HG03045 (cell line): ENCODE data around the gene RMI1.

Experiments
- ATAC-seq: cut with Tn5 transposase; IDR thresholded peaks from one replicate; pipeline ENCODE4 v1.9.1; 2021; ENCODE audit warnings: mild to moderate bottlenecking, moderate library complexity; ENCODE audit not compliant: unreplicated experiment

The RMI1 gene

GRCh38 chr9:83967073-83967472 is 13.5 kb upstream of the RMI1 start:
- ATAC-seq = no peak

DNA sequence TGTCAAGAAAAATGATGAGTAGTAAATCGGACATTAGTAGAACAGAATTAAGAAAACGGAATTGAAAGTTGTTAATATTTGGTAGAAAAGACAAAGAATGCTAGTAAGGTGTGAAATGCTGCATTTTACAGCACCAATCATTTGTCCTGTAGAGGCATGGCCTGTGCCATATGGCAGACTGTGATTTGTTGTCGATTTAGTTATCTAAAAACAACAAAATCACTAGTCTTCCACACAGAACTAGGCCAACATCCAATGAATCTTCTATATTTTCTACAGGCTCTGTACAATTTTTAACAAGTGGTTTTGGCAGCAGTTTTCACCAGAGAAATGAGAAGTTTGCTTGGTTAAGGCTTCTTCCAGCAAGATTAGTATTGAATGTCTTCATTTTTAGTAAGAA is 11.0 kb upstream of the RMI1 start:
- ATAC-seq = no peak

DNA sequence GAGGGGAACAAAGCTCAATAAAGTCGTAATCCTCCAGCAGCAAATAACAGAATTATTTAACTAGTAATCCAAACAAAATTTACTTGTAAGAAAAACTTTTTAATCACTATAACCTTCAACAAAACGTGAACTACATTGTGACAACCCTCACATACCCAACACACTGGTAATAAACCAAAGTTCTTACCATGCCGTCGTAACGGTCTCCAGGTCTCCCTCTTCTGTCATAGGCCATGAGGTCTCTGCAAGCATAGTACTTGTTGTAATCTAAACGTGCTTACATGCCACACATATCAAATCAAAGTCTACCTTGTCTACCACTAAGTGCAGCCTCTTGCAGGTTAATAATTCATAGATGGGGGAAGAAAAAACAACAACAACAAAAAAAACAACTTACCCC is 9.1 kb upstream of the RMI1 start:
- ATAC-seq = no peak

DNA sequence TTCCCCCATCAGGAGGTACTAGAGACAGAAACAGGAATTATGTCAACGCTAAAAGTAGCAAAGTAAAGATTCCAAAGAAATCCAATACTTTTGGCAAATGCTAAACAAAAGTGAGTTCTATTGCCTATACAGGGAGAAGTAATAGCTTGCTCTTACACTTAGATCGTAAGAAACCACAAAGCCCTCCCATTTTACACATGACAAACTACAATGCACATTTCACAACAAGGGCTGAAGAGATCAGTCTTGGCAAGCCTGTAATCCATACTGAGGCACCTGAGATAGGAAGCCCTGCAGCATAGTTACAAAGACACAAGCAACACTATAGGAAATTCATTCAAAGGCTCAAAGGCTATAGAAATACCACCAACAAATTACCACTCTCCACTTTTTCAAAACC is 8.3 kb upstream of the RMI1 start:
- no peak for ATAC-seq

DNA sequence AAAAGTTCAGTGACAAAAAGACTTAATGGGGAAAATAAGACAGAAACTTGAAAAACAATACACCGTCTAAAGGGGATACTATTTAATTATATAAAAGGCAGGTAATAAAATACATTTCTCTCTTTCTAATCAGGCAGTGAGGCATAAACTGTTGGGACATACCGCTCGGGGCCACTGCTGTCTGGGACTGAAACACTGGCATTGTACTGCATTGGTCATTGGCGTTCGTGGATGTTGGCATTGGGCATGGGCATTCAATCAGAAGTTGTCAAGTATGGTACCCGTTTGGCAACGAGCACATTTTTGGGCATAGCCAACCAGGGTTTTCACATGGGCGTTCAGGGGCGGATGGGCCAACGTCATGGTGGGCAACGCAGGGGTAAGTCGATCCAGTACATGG is 5.3 kb upstream of the RMI1 start:
- no peak for ATAC-seq

- ATAC-seq = no peak
Observed at GRCh38 chr9:83976372-83976771, 4.2 kb upstream of the RMI1 start.

DNA sequence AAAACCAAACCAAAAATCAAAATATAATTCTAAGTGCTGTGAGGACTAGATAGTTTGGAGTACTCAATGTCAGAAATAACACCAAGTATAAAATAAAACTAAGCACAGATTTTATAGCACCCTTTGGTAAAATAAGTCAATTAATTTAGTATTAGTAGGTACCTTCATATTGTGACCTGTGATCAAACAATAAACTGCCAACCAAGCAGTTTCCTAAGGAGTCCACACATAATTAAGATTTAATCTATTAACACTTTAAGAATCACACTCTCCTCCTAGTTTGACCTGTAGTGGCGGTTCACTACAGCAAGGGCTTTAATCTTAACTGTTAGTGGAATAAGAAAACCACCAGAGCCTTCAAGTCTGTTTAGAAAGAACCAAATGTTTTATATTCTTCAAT is 3.4 kb upstream of the RMI1 start:
- no peak for ATAC-seq

- peak; percentile 25 for ATAC-seq
Observed at GRCh38 chr9:83978992-83979811, 1.4 kb upstream of the RMI1 start.

DNA sequence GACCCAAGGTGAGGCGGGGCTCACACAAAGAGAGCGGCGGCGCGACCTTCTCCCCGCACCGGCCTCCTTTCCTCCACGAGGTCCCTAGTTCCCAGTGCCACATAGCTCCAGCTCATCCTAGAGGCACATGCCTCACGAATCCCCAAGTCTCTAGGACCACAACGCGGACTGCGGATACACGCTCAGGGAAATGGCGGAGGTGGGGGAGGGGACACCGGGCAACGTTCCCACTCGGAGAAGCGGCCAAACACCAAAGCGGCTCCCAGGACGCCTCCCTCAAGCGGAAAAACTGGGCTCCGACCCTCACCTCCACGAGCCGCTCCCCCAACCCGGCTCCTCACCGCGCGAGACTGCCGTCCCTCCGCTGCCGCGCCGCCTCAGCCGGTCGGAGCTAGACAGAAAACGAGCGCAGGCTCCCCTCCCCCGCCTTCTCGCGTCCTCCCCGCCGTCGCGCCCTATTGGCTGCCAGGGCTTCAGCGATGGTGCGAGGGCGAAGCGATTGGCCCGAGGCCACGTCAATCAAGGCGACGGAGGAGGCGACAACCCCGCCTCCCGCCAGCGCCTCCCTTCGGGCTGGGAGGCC is 702 bp upstream of the RMI1 start, which contains the start of gene HNRNPK:
Gene HNRNPK, minus strand, starts transcription at position 404 of the 583 bp plus-strand sequence. CDS start 1,963 bp downstream, outside the sequence.
- peak; percentile 85 for ATAC-seq

DNA sequence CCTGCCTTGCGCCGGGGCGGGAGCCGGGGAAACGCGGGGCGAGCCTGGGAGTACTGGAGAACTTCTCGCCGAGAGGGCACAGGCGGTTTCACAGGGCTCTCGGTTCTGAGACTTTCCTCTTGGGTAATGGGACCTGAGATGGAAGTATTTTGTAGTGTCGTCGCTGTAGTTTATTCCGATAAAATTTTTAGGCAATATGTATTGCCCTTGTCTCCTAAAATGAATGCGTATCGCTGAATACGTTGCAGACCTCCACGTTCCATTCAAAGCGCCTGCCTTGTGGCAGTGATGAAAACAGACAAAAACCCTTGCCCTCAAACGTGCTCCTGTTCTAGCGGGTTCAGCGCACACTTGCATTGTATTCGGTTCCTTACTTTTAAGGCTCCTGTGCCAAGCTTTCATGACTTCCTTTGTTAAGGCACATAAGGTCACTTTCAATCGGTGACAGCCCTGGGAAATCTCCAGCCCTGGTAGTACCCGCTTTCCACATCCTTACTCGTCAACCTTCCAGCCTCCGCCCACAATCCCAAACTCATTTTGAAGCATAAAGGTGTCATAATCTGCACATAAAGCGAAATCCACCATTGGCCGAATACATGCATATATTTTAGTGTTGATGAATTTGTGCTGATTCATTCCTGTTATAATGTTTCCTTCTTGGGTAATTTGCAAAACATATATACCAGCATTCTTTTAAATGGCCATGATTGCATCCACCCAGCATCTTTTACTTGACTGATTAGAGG is 694 bp downstream of the RMI1 start:
- no peak for ATAC-seq

- no peak for ATAC-seq
Observed at GRCh38 chr9:83986195-83986594, 5.6 kb downstream of the RMI1 start.

GRCh38 chr9:83986765-83987401 is 6.3 kb downstream of the RMI1 start:
- ATAC-seq = no peak

- ATAC-seq = no peak
Observed at GRCh38 chr9:83987402-83987791, 6.8 kb downstream of the RMI1 start.

DNA sequence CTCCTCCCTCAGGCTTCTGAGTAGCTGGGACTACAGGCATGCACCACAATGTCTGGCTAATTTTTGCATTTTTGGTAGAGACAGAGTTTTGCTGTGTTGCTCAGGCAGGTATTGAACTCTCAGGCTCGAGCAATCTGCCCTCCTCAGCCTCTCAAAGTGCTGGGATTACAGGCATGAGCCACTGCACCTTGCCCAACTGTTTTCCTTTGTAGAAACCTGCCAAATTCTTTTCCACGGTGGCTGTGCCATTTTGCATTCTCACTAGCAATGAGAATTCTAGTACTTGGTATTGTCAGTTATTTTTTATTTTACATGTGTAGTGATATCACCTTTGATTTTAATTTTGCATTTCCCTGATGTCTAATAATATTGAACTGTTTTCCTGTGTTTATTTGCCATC is 7.8 kb downstream of the RMI1 start:
- ATAC-seq = no peak

DNA sequence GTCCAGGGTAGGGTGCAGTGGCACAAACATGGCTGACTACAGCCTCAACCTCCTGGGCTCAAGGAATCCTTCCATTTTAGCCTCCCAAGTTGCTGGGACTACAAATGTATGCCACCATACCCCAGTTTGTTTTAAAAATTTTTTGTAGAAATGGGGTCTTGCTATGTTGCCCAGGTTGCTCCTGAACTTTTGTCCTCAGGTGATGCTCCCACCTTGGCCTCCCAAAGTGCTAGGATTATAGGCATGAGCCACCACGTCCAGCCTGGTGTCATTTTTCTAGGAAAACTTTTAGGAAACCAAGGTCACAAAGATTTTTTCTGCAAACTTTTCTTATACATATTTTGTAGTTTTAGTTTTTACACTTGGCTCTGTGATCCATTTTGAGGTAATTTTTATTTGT is 10.8 kb downstream of the RMI1 start:
- ATAC-seq = no peak

- no peak for ATAC-seq
Observed at GRCh38 chr9:83992407-83992806, 11.8 kb downstream of the RMI1 start.

DNA sequence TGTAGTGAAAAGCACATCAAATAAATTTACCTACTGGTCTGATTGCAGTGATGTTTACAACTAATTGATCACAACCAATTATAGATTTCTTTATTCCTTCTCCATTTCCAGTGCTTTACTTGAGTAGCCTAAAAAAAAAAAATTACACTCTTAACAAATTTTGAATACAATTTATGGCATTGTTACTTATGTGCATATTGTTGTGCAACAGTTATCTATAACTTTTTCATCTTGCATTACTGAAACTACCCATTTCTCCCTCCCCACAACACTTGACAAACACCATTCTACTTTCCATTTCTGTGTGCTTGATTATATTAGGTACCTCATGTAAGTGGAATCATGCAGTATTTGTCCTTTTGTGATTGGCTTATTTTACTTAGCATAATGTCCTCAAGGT is 12.3 kb downstream of the RMI1 start:
- ATAC-seq = no peak

- ATAC-seq = no peak
Observed at GRCh38 chr9:83996126-83996525, 15.5 kb downstream of the RMI1 start.

- ATAC-seq = no peak
Observed at GRCh38 chr9:83999141-83999918, 18.7 kb downstream of the RMI1 start.

DNA sequence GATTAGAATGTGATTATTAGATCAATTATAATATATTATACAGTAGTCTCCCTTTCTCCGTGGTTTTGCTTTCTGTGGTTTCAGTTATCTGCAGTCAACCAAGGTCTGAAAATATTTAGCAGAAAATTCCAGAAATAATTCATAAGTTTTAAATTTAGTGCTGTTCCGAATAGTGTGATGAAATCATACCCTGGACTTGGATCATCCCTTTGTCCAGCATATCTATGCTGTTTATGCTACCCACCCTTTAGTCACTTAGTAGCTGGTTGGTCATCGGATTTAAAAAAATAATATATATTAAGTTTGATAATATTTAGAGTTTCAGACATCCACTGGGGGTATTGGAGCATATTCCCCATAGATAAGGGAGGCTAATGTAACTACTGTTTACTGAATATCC is 19.6 kb downstream of the RMI1 start:
- no peak for ATAC-seq

GRCh38 chr9:84001621-84002020 is 21.0 kb downstream of the RMI1 start:
- no peak for ATAC-seq
